HEK293T (cell line): ENCODE results near the gene PAK1IP1.

Experiments
- ARNT ChIP-seq: fragments of 450-650 bp; IDR thresholded peaks from 2 replicates; pipeline ENCODE4 v1.6.1; 2017; ENCODE audit warnings: mild to moderate bottlenecking
- FOXK2 ChIP-seq: fragments of 450-650 bp; IDR thresholded peaks from 2 replicates; pipeline ENCODE4 v1.6.1; 2016; ENCODE audit warnings: mild to moderate bottlenecking
- SP1 ChIP-seq: fragments of 450-650 bp; IDR thresholded peaks from 2 replicates; pipeline ENCODE4 v1.6.1; 2017

- TF ChIP-seq ARNT (no peak), SP1 (no peak), FOXK2 (no peak)
These were observed 25.1 kb downstream of the PAK1IP1 start for GRCh38 chr6:10719964-10720264.
